Activated T-cell treated with anti-CD3 and anti-CD28 coated beads, Interleukin-2, amount 50 U/mL, for 48 hours (primary cell): ENCODE data around the gene PRR20D.
"Not testable (repeated sequence)": the region's sequence is repeated elsewhere in the genome, so short reads cannot be mapped to it uniquely, and the experiment has no call there.

Source experiments
- DNase-seq, 2 experiments: peaks; one replicate each; pipeline ENCODE4 v3.0.0-alpha.2; 2020

Gene PRR20D

DNA sequence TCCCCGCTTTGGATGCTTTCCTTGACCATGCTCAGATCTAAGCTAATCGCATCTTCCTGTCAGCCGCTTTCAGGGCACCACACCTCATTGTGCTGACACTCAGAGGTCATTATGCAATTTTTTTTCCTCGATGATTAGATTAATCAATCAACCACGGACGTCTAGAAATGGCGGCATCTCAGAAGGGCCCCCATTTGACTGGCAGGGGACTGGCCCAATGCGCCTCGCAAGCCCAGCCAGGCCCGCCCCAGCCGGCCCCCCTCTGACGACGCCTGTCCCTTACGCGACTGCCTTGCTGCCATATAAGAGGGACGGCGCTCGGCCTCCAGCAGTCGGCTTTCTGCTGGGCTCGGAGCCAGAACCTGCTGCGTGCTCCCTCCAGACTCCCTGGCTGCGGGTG is at the start of gene PRR20D:
Gene PRR20D (plus strand): TSS at position 301 of the 400 bp plus-strand sequence. CDS start 387 bp downstream, outside the sequence.
- not testable (repeated sequence) for DNase-seq

DNA sequence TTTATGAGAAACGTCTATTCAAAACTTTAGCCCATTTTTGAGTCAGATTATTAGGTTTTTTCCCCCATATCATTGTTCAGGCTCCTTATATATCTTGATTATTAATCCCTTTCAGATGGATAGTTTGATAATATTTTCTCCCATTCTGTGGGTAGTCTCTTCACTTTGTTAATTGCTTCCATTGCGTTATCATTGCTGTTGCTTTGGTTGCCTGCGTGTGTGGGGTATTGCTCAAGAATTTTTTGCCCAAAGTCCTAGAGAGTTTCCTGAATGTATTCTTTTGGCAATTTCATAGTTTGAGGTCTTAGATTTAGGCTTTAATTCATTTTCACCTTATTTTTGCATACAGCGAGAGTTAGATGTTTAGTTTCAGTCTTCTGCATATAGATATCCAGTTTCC is 45.5 kb upstream of the PRR20D start:
- no peak for DNase-seq

DNA sequence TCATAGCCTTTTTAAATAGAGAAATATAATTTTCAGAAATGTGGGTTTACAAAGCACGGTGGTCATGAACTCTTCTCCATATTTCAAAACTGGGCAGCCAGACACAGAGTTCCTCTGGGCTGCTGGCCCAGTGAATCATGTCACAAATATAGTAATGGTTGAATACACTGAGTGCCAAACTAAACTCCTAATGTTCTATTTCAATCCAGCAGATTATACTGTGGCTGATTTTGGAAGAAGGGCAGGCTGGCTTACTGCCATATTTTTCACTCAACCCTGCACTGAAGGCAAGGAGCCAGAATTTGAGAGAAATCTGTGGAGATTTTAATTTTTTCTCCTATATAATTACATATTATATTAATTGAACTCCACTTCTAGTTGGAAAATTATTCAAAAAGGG is 36.8 kb upstream of the PRR20D start:
- no peak for DNase-seq

DNA sequence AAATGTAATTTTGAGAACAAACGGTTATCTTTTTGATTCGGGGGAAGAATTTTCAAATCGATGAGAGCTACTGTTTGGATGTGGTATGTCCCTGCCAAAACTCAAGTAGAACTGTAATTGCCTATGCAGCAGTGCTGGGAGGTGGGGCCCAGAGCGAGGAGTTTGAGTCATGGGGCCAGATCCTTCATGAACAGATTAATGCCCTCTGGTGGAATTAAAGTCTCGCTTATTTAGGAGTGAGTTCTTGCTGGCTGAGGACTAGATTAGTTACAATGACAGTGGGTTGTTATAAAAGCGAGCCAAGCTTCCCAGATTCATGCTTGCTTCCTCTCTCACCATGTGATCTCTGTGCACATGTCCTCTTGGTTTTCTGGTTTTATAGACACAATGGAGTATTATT is 31.5 kb upstream of the PRR20D start:
- no peak for DNase-seq

DNA sequence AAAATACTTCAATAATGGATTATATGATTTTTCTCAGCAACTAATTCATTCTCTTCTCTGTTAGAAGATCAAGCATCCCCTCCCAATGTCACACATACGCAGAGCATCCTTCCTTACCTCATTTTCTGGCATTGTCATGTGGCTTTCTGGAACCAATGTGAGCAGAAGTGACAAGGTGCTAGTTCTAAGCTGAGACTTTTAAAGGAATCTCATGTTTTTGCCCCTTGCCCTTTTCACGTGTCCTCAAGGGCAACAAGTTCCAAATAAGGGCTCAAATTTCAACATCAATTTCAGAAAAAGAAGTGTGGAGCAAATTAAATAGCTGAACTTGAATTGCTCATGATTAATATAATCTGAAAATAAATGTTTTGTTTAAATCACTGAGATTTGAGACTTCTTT is 24.3 kb upstream of the PRR20D start:
- DNase-seq = no peak

DNA sequence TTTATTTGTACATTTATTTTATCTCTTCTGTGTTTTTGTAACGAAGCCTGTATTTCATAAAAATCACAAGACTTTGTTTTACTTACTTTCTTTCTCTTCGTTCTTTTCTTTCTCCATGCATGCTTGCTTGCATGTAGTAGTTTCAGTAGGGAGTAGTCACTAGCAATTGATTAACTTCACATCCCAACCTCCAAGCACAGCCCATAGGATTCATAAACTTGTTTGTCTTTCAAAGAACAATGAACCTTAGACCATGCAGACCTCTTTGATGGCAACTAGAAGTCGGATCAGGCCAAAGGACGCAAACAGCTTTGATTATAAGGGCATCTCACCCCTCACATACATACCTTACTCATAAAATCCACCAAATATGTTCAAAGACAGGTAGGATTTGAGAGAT is 22.8 kb upstream of the PRR20D start:
- no peak for DNase-seq

DNA sequence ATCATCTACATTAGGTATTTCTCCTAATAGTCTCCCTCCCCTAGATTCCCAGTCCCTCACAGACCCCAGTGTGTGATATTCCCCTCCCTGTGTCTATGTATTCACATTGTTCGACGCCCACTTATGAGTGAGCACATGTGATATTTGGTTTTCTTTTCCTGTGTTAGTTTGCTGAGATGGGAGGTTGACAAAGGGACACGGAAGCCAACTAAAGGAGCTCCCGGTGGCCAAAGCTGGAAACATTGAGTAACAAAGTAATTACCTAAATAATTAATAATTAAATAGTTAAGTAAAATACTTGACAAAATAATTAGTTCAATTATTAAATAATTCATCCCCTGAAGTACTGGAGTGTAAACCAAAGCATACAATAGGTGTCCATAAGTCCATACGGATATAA is 21.4 kb upstream of the PRR20D start:
- DNase-seq = no peak

DNA sequence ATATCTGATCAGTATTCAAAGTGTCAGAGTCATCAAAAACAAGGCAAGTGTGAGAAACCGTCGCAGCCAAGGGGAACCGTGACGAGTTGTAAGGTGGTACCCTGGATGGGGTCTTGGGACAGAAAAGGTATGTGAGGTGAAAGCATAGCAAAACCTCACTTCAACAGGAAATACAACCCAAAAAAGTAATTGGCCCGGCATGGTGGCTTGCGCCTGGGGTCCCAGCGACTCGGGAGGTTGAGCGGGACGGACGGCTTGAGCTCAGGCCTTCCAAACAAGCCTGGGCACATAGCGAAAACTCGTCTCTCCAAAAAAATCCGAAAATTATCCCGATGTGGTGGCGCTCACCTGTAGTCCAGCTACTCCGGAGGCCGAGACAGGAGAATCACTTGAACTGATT is 20.7 kb upstream of the PRR20D start:
- DNase-seq = not testable (repeated sequence)

DNA sequence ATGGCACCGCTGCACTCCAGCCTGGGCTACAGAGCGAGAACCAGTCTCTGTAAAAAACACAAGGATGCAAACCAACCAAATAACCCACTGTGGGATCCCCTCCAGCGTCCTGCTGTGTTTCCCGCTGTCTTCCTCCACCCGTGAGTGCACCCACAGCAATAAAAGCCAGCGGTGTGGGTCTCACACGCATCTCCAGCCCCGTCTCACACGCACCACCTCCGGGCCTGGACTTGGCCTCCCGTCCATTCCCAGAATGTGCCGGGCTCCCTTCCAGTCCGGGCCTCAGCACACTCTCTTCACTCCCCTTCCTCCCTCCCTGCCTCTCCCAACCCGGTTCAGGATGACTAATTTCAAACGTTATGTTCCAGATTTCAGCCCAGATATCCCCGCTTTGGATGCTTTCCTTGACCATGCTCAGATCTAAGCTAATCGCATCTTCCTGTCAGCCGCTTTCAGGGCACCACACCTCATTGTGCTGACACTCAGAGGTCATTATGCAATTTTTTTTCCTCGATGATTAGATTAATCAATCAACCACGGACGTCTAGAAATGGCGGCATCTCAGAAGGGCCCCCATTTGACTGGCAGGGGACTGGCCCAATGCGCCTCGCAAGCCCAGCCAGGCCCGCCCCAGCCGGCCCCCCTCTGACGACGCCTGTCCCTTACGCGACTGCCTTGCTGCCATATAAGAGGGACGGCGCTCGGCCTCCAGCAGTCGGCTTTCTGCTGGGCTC is 20.0 kb upstream of the PRR20D start, which contains the start of gene PRR20A:
Gene PRR20A (plus strand): TSS at position 684 of the 734 bp plus-strand sequence. CDS start 387 bp downstream, outside the sequence.
- DNase-seq = not testable (repeated sequence)

DNA sequence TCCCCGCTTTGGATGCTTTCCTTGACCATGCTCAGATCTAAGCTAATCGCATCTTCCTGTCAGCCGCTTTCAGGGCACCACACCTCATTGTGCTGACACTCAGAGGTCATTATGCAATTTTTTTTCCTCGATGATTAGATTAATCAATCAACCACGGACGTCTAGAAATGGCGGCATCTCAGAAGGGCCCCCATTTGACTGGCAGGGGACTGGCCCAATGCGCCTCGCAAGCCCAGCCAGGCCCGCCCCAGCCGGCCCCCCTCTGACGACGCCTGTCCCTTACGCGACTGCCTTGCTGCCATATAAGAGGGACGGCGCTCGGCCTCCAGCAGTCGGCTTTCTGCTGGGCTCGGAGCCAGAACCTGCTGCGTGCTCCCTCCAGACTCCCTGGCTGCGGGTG is 13.2 kb upstream of the PRR20D start, which contains the start of gene PRR20B:
Gene PRR20B (plus strand): TSS at position 301 of the 400 bp plus-strand sequence. CDS start 387 bp downstream, outside the sequence.
- not testable (repeated sequence) for DNase-seq

DNA sequence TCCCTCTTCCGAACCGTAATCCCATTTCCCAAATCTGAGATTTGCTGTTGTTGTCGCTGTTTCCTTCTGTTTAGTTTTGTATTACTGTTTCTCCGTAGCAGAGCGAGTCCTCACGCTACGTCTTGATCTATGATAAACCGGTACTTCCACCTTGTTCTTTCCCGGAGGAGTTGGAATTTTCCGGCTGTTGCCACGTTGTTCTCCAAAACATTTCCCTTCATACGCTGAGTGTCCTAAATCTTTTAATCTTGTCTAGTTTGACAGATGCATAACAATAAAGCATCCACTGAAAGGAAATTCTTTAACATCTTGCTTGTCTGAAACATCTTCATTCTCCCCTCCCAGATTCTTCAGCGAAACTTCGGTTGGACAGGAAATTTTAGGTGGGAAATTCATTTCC is 12.3 kb upstream of the PRR20D start:
- not testable (repeated sequence) for DNase-seq

DNA sequence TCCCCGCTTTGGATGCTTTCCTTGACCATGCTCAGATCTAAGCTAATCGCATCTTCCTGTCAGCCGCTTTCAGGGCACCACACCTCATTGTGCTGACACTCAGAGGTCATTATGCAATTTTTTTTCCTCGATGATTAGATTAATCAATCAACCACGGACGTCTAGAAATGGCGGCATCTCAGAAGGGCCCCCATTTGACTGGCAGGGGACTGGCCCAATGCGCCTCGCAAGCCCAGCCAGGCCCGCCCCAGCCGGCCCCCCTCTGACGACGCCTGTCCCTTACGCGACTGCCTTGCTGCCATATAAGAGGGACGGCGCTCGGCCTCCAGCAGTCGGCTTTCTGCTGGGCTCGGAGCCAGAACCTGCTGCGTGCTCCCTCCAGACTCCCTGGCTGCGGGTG is 6.7 kb upstream of the PRR20D start, which contains the start of gene PRR20C:
Gene PRR20C (plus strand): TSS at position 301 of the 400 bp plus-strand sequence. CDS start 387 bp downstream, outside the sequence.
- not testable (repeated sequence) for DNase-seq

DNA sequence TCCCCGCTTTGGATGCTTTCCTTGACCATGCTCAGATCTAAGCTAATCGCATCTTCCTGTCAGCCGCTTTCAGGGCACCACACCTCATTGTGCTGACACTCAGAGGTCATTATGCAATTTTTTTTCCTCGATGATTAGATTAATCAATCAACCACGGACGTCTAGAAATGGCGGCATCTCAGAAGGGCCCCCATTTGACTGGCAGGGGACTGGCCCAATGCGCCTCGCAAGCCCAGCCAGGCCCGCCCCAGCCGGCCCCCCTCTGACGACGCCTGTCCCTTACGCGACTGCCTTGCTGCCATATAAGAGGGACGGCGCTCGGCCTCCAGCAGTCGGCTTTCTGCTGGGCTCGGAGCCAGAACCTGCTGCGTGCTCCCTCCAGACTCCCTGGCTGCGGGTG is 6.5 kb downstream of the PRR20D start, which contains the start of gene PRR20E:
Gene PRR20E (plus strand): TSS at position 301 of the 400 bp plus-strand sequence. CDS start 387 bp downstream, outside the sequence.
- not testable (repeated sequence) for DNase-seq

DNA sequence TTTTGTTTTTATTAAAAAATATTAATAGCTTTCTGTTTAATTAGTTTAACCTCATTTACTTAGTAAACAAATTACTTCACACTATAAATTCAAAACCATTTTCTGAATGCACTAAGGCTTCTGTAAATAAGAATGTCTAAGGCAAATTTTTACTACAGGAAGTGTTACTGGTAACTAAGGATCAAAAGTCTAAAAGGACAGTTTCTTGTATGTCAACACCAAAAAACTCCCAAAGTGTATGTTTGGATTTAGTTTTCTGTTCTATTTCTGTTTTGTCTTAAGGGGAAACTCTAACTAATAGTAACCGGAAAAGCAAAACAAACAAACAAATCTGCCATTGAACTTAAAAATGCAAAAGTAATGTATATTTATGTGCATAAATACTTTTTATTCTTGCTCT is 31.2 kb downstream of the PRR20D start:
- DNase-seq = no peak

DNA sequence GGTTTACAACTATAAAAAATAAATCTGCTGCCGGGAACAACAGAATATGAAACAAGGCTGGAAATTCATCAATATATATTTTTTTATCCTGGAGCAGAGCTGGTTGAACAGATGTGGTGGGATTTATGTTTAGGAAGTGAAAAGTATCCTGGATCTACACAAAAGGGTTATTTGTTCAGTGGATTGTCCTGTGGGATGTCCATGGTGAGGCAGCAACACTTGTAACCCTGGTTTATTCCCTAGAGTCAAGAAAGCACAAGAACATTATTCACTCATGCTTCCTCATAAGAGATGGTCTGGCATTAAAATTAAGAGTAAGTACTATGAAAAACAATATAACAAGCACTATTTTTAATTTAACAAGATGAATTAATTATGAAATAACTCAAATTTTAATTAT is 52.6 kb downstream of the PRR20D start:
- DNase-seq = no peak
